GM12872 (cell line): ENCODE data around the gene TMEM130.

Experiments
- TF ChIP-seq, protein P1 (sequence below): IDR thresholded peaks from 3 replicates; pipeline ENCODE4 v1.5.1; 2011; ENCODE audit warnings: low read depth, mild to moderate bottlenecking, low read length, moderate library complexity; ENCODE audit not compliant: insufficient read depth

The TMEM130 gene

DNA sequence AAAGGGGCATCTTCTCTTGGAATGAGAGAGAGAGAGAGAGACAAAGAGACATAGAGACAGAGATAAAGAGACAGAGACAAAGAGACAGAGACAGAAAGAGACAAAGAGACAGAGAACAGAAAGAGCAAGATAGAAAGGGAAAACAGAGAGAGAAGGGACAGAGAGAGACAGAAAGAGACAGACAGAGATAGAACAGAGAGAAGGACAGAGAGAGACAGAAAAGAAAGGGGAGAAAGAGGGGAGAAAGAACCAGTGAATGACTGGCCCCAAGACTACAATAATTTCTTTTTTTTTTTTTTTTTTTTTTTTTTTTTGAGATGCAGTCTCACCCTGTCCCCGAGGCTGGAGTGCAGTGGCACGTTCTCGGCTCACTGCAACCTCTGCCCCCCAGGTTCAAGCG is 7.6 kb downstream of the TMEM130 start:
- TF ChIP-seq, protein P1, sequence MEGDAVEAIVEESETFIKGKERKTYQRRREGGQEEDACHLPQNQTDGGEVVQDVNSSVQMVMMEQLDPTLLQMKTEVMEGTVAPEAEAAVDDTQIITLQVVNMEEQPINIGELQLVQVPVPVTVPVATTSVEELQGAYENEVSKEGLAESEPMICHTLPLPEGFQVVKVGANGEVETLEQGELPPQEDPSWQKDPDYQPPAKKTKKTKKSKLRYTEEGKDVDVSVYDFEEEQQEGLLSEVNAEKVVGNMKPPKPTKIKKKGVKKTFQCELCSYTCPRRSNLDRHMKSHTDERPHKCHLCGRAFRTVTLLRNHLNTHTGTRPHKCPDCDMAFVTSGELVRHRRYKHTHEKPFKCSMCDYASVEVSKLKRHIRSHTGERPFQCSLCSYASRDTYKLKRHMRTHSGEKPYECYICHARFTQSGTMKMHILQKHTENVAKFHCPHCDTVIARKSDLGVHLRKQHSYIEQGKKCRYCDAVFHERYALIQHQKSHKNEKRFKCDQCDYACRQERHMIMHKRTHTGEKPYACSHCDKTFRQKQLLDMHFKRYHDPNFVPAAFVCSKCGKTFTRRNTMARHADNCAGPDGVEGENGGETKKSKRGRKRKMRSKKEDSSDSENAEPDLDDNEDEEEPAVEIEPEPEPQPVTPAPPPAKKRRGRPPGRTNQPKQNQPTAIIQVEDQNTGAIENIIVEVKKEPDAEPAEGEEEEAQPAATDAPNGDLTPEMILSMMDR = no peak

DNA sequence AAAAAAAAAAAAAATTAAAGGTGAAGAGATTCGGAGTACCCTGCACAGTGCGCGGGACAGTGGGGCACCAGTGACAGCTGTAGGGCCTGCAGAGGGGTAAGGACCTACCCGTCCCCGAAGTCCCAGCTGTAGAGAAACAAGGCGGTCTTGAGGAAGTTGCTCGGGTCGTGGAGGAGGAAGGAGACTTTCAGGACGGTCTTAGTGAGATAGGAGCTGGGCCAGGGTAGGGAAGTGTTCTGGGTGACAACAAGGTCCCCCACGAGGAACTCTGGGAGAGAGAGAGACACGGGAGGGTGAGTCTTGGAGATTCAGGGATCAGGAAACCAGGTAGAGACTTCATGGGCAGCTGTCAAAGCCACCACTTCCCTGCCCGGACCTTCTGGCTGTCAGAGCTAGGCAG is 9.7 kb downstream of the TMEM130 start:
- TF ChIP-seq, protein P1 = no peak

DNA sequence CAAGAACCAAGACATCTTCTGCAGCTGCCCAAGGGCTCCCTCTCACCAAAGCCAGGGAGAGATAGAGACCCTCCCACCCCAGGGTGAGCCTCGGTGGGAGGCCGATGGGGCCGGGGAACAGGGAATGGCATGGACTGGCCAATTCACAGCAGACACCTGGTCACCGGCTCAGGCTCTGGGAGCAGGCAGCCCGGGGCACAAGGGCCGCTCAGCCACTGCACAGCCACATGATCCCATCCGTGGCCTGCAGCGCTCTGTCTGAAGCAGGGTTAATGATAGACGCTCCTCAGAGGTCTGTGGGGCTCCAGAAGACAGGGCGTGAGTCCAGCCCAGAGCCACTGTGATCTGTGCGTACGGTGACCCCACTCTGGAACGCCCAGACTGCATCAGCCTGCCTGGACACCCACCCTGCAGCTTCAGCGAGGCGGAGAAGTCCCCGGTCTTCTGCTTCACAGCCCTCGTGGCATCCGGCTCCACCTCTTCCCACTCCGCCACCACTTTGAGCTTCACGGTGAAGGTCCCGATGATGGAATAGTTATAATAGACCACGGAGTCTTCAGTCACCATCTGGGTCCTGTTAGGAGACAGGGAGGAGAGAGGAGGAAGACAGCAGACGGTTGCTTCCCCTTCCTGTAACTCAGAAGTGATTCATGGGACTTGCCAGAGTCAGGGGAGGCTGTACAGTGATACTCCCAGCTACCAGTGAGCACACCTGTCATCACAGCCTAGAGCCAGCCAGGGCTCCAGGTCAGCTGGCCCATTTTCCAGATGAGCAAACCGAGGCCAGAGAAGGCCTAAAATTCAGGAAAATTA is 14.0 kb downstream of the TMEM130 start:
- TF ChIP-seq, protein P1 = no peak

DNA sequence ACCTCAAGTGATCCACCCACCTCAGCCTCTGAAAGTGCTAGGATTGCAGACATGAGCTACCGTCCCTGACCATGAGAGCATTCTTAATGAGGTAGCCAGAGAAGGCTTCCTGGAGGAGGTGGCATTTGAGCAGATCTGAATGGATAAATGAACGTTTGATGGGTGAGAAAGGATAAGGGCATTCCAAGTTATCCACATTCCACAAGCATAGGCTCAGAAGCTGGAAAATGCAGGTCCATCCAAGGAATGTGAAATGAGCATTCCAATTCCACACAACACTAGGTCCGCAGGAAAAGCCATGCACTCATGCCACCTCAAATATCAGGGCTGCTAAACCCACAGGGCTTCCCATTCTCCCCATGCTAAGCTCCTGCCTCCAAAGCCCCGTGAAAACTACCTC is 17.0 kb downstream of the TMEM130 start:
- TF ChIP-seq, protein P1 = no peak

DNA sequence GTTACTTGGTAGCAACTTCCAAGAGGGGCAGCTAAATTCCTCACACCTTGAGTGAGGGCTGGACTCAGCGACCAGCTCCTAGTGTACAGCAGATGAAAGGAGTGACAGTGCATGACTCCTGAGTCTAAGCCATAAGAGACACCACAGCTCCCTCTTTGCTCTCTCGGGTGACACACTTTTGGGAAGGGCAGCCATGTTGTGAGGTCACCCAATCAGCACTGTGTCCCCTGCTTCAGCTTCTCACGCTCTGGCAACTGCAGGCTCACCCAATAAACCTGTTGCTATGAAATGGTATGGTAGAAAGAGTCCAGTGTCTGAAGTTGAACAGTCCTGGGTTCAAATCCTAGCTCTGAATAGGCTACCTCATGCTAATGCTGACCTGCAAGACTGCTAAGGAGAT is 20.9 kb downstream of the TMEM130 start:
- TF ChIP-seq, protein P1 = no peak

DNA sequence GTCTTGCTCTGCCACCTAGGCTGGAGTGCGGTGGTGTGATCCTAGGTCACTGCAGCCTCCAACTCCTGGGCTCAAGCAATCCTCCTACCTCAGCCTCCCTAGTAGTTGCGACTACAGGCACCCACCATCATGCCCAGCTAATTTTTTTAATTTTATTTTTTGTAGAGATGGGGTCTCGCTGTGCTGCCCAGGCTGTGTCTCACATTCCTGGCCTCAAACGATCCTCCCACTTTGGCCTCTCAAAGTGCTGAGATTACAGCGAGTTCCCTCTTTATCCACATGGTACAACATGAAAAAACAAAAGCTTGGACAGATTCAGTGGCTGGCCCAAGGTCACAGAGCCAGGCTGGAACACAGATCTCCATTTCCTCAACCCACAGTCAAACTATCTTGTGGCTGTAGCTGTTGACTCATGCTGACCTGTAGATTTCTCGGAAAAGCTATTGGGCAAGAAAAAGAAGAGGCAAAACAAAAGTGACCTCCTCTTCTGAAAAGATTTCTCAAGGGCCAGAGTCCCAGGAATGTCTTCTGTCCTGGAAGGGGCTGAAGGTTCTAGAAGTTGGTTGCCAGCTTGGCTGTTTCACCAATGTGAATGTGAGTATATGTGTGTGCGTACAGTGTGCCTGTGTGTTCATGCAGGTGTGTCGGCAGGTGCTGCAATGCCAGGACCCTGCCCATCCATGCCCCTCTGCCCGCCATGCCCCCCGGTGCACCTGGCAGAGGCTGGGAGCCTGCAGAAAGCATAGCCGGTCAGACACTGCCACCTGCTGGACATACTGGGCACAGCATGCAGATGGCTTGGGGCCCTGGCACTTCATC is 28.4 kb downstream of the TMEM130 start:
- TF ChIP-seq, protein P1 = peak; percentile 98

DNA sequence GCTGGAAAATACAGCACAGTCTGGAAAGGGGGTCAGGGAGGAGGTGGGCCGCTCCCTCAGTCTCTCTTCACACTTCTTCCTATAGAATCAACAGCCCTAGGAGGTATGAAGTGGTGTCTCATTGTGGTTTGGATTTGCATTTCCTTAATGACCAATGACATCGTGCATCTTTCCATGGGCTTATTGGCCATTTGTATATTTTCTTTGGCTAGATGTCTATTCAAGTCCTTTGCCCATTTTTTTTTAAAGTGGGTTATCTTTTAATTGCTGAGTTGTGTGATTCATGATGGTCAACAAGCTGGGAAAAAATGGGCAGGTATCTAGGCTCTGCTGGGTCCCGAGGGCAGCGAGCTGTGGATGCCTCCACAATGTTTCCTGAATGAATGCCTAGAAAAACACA is 29.1 kb downstream of the TMEM130 start:
- TF ChIP-seq, protein P1 = no peak
